ENCODE data around the gene RPRD1B. TPM values are rescaled to one million over a fixed set of nuclear protein-coding genes. Genes with fewer than 3 reads are reported as not detected.

The RPRD1B gene
- total and polyA plus RNA-seq, 2 of the 8 experiments (the other 6 are each of a cell fraction or from before 2014, with no cell fraction given): 10.3 to 20.9 TPM

- no peak overlapping the region for H3K23ac ChIP-seq (ENCODE audit: insufficient read length)
- no peak overlapping the region for H2BK20ac ChIP-seq (ENCODE audit: low read length)
- WGBS, 2 experiments (ENCODE audit: extremely low coverage in 1 of 2, insufficient coverage in 1 of 2, insufficient read length in 1 of 2, insufficient replicate concordance in 2 of 2, low coverage in 1 of 2, low lambda C conversion rate in 2 of 2, missing lambda C conversion rate in 1 of 2): 85% methylated on average over 8 of the region's 8 CpGs; no CpG with 5 or more reads in 1 of the 2 experiments
- H3K18ac ChIP-seq (ENCODE audit: extremely low read depth, low read length): no peak overlapping the region
- H4K20me1 ChIP-seq (replicated peaks in 1 of 2; ENCODE audit: control insufficient read depth in 1 of 2, insufficient read depth in 2 of 2, low read length in 2 of 2): no peaks in the 10 kb centered on the region
- no peak overlapping the region for H3K9ac ChIP-seq (replicated peaks in 1 of 4; ENCODE audit: extremely low read depth in 1 of 4, low read depth in 3 of 4, low read length in 3 of 4)
- no peak overlapping the region for H3K56ac ChIP-seq (replicated peaks; ENCODE audit: insufficient read length, low read depth, low read length)
- no peak overlapping the region for H2AFZ ChIP-seq (ENCODE audit: low read length)
- H4K5ac ChIP-seq (ENCODE audit: insufficient read length, low read depth, low read length): no peak overlapping the region
- H3K79me1 ChIP-seq (ENCODE audit: low read depth, low read length): no peaks in the 10 kb centered on the region
- no peak overlapping the region for H3K4ac ChIP-seq (replicated peaks; ENCODE audit: insufficient read length, low read depth, low read length)
- DNase-seq (ENCODE audit: low read depth in 1 of 2, low spot score in 2 of 2) (peak in 1 of 2 experiments; percentile 7), FAIRE-seq (no peak)
- no peak overlapping the region for H4K91ac ChIP-seq (replicated peaks; ENCODE audit: insufficient read length, low read length)
- no peak overlapping the region for H3K14ac ChIP-seq (ENCODE audit: insufficient read length)
- H2BK12ac ChIP-seq (ENCODE audit: low read depth, low read length): no peak overlapping the region
- no peaks in the 10 kb centered on the region for H3K79me2 ChIP-seq (ENCODE audit: control insufficient read depth in 1 of 2, insufficient read depth in 2 of 2, low read length in 2 of 2)
- ChIA-PET CTCF (ENCODE audit: partially characterized antibody) (interaction anchor here (0.8 to 7.5 kb wide), 5 partner anchors 9 to 120 kb away, joined by 3 to 198 read pairs (median 3); no protein-coding TSS in a partner anchor), POLR2A (ENCODE audit: partially characterized antibody) (no interaction called here)
- no peak overlapping the region for H2BK120ac ChIP-seq (replicated peaks; ENCODE audit: low read depth, low read length)
- H2AK5ac ChIP-seq (ENCODE audit: low read depth, low read length): no peak overlapping the region
- H3K4me2 ChIP-seq (ENCODE audit: insufficient read depth in 1 of 2, low read depth in 2 of 2, low read length in 2 of 2): no peak overlapping the region
- H3K27ac ChIP-seq (ENCODE audit: low read depth, low read length): no peak overlapping the region
- H2BK5ac ChIP-seq (ENCODE audit: low read depth, low read length): no peak overlapping the region
- H2BK15ac ChIP-seq (ENCODE audit: low read length): no peak overlapping the region
- H3K36me3 ChIP-seq (ENCODE audit: control insufficient read depth in 2 of 4, insufficient read depth in 4 of 4, low read length in 3 of 4): no peaks in the 10 kb centered on the region
- H3K9me3 ChIP-seq (ENCODE audit: insufficient read depth in 2 of 2, low read depth in 1 of 2, low read length in 1 of 2): no peaks in the 10 kb centered on the region
- no peaks in the 10 kb centered on the region for H3K27me3 ChIP-seq (replicated peaks in 1 of 4; ENCODE audit: control insufficient read depth in 3 of 4, extremely low read depth in 1 of 4, insufficient read depth in 3 of 4, low read length in 3 of 4)
- no peak overlapping the region for H3K4me3 ChIP-seq (ENCODE audit: extremely low read depth in 1 of 4, insufficient read depth in 2 of 4, low read depth in 3 of 4, low read length in 4 of 4)
- no peak overlapping the region for H4K8ac ChIP-seq (ENCODE audit: extremely low read depth, insufficient read depth, low read length)
- no peaks in the 10 kb centered on the region for H3K23me2 ChIP-seq (ENCODE audit: low read depth, low read length)
- H3K4me1 ChIP-seq (replicated peaks in 1 of 4; ENCODE audit: control insufficient read depth in 3 of 4, insufficient read depth in 4 of 4, low read length in 3 of 4): no peaks in the 10 kb centered on the region
- TF ChIP-seq RFX5 (IDR thresholded peaks at IDR 0.05; ENCODE audit: borderline replicate concordance, low read depth, low read length): no peak
- TF ChIP-seq SP2 (IDR thresholded peaks at IDR 0.05; ENCODE audit: low read length): no peak
- TF ChIP-seq TAF1 (IDR thresholded peaks at IDR 0.05; ENCODE audit: low read depth, low read length): no peak
- TF ChIP-seq SRF (IDR thresholded peaks at IDR 0.05; ENCODE audit: low read depth, low read length): no peak
- TF ChIP-seq JUN (IDR thresholded peaks at IDR 0.05; ENCODE audit: low read depth, low read length): no peak
- TF ChIP-seq TCF12 (IDR thresholded peaks at IDR 0.05; ENCODE audit: low read depth, low read length): no peak
- TF ChIP-seq BACH1 (IDR thresholded peaks at IDR 0.05; ENCODE audit: low read length): no peak
- TF ChIP-seq BRCA1 (IDR thresholded peaks at IDR 0.05; ENCODE audit: low read depth, low read length): no peak
- TF ChIP-seq, protein P1, sequence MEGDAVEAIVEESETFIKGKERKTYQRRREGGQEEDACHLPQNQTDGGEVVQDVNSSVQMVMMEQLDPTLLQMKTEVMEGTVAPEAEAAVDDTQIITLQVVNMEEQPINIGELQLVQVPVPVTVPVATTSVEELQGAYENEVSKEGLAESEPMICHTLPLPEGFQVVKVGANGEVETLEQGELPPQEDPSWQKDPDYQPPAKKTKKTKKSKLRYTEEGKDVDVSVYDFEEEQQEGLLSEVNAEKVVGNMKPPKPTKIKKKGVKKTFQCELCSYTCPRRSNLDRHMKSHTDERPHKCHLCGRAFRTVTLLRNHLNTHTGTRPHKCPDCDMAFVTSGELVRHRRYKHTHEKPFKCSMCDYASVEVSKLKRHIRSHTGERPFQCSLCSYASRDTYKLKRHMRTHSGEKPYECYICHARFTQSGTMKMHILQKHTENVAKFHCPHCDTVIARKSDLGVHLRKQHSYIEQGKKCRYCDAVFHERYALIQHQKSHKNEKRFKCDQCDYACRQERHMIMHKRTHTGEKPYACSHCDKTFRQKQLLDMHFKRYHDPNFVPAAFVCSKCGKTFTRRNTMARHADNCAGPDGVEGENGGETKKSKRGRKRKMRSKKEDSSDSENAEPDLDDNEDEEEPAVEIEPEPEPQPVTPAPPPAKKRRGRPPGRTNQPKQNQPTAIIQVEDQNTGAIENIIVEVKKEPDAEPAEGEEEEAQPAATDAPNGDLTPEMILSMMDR (IDR thresholded peaks at IDR 0.05; ENCODE audit: control extremely low read depth in 1 of 3, insufficient read depth in 1 of 3, low read depth in 1 of 3, low read length in 3 of 3): no peak
- TF ChIP-seq POU5F1 (IDR thresholded peaks at IDR 0.05; ENCODE audit: low read depth, low read length): no peak
Measured at GRCh38 chr20:38109591-38110524, 76.3 kb downstream of the RPRD1B start.
